Heart right ventricle (tissue), 16 donors: ENCODE measurements around the gene PPP1R3C. TPM values are rescaled to one million over a fixed set of nuclear protein-coding genes. Genes with fewer than 3 reads are reported as not detected.

Source experiments
- ATAC-seq, 8 donors: fragments of 200-7000 bp; cut with Tn5 transposase; one replicate each; pipeline ENCODE4 v1.9.1; 2020; ENCODE audit warnings: mild to moderate bottlenecking in 8 of 8, moderate library complexity in 8 of 8, moderate number of reproducible peaks in 1 of 8
- DNase-seq, 2 donors: peaks; one replicate each; pipeline ENCODE4 v3.0.0-alpha.2; 2020
- H3K27ac ChIP-seq, 10 donors: fragments of 200-600 bp; sonication (generic) in 2 of 10; one replicate each; pipeline versions ENCODE4 v1.5.0 to v1.8.0; 2020 to 2022; ENCODE audit warnings: mild to moderate bottlenecking in 3 of 10
- H3K27me3 ChIP-seq, 7 donors: fragments of 200-600 bp; one replicate each; pipeline ENCODE4 v1.8.0; 2021 to 2022; ENCODE audit warnings: mild to moderate bottlenecking in 2 of 7
- H3K36me3 ChIP-seq, 9 donors: fragments of 200-600 bp; sonication (generic) in 1 of 9; one replicate each; pipeline versions ENCODE4 v1.5.0 to v1.8.0; 2020 to 2022; ENCODE audit warnings: mild to moderate bottlenecking in 2 of 9
- H3K4me1 ChIP-seq, 9 donors: fragments of 200-600 bp; sonication (generic) in 1 of 9; one replicate each; pipeline versions ENCODE4 v1.5.0 to v1.8.0; 2020 to 2022; ENCODE audit warnings: mild to moderate bottlenecking in 4 of 9
- H3K4me3 ChIP-seq, 10 donors: fragments of 200-600 bp; sonication (generic) in 2 of 10; one replicate each; pipeline versions ENCODE4 v1.5.0 to v1.8.0; 2020 to 2022; ENCODE audit warnings: mild to moderate bottlenecking in 7 of 10, moderate library complexity in 2 of 10
- H3K9me3 ChIP-seq, 11 donors: fragments of 200-600 bp in 10 of 11; sonication (generic) in 2 of 11; one replicate each; pipeline versions ENCODE4 v1.5.0 to v1.8.0; 2013 to 2022; ENCODE audit warnings: mild to moderate bottlenecking in 2 of 11, control low read depth in 1 of 11, moderate library complexity in 1 of 11
- WGBS, 2 donors: extraction: QIAGEN DNeasy Blood & Tissue Kit; methylation state at CpG; one replicate each; pipeline ENCODE4 v1.1.7; 2013; ENCODE audit warnings: inconsistent platforms in 1 of 2; 5-methylcytosine and 5-hydroxymethylcytosine counted together
- intact Hi-C, 10 donors: fragments of 100-400 bp; cut with DNase I; formaldehyde crosslinking; loops; one replicate each; pipeline versions ENCODE4 v1.11.1 to v1.14.2; 2022
- polyA plus RNA-seq, 2 donors: library from polyadenylated mRNA; stranded (reverse); fragments of 200-250 nt; gene quantifications; one replicate each; pipeline ENCODE4 v1.2.3, GENCODE V29; 2013
- total RNA-seq, 10 donors: library from RNA; stranded (reverse); fragmentation: NEBNext Ultra II Directional in 3 of 10; extraction: Animal tissue kit (Norgen Biotek cat#: 25700) in 3 of 10; gene quantifications; one replicate each; pipeline versions ENCODE4 v1.2.1 to v1.2.4, GENCODE V29; 2021 to 2023
- TF ChIP-seq, protein P1 (sequence below), 9 donors: fragments of 200-600 bp; sonication (generic) in 2 of 9; IDR thresholded peaks; one replicate each; pipeline versions ENCODE4 v1.5.0 to v1.8.0; 2021 to 2022; ENCODE audit warnings: antibody characterized with exemption in 9 of 9, mild to moderate bottlenecking in 5 of 9, moderate library complexity in 1 of 9
- donor health status: Arrhythmogenic right ventricular cardiomyopathy.
- donor health status: ischemic (EF 13 %, LVEDD 7.1; RV severe dilation, severe dysfunction).
- donor health status: healthy with polysubstance abuse.
- donor health status: DM: no; HTN: yes; CAD: no.
- donor health status: DM: no; HTN: no; CAD: no.
- donor health status: ischemic (EF 25% LVEDD 6.9; RV normal size, moderate dysfunction).
- donor health status: ischemic (EF 25% LVEDD 5.7; RV mildly dilated, moderate dysfunction).
- donor health status: healthy.
- donor health status: DM: yes; HTN: yes; CAD: no.
- donor health status: Ischemic cardiomyopathy.
- donor health status: ischemic (EF 35%, LVEDD 5.7; RV mildly dilated, moderate dysfunction).
- donor health status: nonischemic (EF 11% LVEDD 7.7; RV severe dilation, severe dysfunction).
- donor health status: DM: yes; HTN: yes; CAD: no.
- donor health status: PGD.
- donor health status: ischemic (EF 29% LVEDD 5.4; RV normal size, mild dysfunction).
- donor health status: nonischemic (EF 23%, LVEDD 6.1; RV moderate dilation, normal function).

PPP1R3C gene
- total and polyA plus RNA-seq, 12 donors, result 27.5 to 315 (median 169) TPM

DNA sequence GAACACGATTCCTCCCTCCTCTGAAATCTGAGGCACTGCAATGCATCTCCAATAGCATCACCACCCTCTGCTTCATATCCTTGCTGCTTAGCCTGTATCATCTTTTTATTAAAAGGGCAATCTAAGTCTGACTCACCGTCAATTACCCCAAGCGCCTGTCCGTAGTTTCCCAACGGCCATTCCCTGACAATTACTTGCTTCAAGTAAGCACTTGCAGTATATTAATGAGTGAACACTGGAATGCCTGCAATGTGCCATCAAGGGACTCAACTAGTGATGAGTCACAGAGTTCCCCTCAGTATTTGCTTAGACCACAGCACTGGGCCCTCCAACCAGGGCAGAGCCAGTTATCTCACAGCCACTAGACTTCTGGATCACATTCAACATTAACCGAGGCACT lies 19.5 kb upstream of the PPP1R3C start:
- 37 to 51% methylated on average over 6 of the region's 6 CpGs for WGBS, 2 donors
- intact Hi-C loops, result no loop called here
- H3K27me3 ChIP-seq, result no peaks in the 10 kb centered on the region
- H3K9me3 ChIP-seq, result no peaks in the 10 kb centered on the region
- H3K27ac ChIP-seq, result no peak overlapping the region
- no peaks in the 10 kb centered on the region for H3K36me3 ChIP-seq
- DNase-seq (no peak), ATAC-seq (peak in 7 of 8 donors; percentile 17 to 98 (median 77))
- no peak overlapping the region for H3K4me3 ChIP-seq
- peaks cover 0 to 12% (median 0%) of the 10 kb centered on the region in 9 donors for H3K4me1 ChIP-seq
- TF ChIP-seq, protein P1, sequence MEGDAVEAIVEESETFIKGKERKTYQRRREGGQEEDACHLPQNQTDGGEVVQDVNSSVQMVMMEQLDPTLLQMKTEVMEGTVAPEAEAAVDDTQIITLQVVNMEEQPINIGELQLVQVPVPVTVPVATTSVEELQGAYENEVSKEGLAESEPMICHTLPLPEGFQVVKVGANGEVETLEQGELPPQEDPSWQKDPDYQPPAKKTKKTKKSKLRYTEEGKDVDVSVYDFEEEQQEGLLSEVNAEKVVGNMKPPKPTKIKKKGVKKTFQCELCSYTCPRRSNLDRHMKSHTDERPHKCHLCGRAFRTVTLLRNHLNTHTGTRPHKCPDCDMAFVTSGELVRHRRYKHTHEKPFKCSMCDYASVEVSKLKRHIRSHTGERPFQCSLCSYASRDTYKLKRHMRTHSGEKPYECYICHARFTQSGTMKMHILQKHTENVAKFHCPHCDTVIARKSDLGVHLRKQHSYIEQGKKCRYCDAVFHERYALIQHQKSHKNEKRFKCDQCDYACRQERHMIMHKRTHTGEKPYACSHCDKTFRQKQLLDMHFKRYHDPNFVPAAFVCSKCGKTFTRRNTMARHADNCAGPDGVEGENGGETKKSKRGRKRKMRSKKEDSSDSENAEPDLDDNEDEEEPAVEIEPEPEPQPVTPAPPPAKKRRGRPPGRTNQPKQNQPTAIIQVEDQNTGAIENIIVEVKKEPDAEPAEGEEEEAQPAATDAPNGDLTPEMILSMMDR (IDR thresholded peaks at IDR 0.05), result no peak

DNA sequence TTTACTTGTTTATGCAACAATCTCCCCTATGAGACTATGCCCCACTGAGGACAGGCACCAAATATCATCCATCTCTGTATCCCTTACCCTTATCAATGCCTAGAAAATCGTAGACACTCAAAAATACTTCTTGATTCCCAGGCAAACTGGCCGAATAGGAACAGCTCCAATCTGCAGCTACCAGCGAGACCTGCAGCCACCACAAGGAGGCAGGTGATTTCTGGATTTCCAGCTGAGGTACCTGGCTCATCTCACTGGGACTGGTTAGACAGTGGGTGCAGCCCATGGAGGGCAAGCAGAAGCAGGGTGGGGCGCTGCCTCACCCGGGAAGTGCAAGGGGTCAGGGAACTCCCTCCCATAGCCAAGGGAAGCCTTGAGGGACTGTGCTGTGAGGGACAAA lies 10.8 kb upstream of the PPP1R3C start:
- Histone ChIP-seq H3K4me1 (no peaks in the 10 kb centered on the region), H3K9me3 (no peaks in the 10 kb centered on the region), H3K4me3 (no peak overlapping the region), H3K27me3 (peaks cover 0 to 6% (median 3%) of the 10 kb centered on the region in 7 donors), H3K36me3 (no peaks in the 10 kb centered on the region), H3K27ac (no peak overlapping the region)
- intact Hi-C loops, result loop anchor here in 1 of 10 donors (10.0 kb wide), 2 partner anchors 259 to 349 kb away; no protein-coding TSS in a partner anchor
- TF ChIP-seq, protein P1 (IDR thresholded peaks at IDR 0.05), result peak in 4 of 9 donors; percentile 9 to 27 (median 20)
- no peak for DNase-seq
- ATAC-seq, result no peak
- WGBS, 2 donors, result 70 to 71% methylated on average over 5 of the region's 5 CpGs

DNA sequence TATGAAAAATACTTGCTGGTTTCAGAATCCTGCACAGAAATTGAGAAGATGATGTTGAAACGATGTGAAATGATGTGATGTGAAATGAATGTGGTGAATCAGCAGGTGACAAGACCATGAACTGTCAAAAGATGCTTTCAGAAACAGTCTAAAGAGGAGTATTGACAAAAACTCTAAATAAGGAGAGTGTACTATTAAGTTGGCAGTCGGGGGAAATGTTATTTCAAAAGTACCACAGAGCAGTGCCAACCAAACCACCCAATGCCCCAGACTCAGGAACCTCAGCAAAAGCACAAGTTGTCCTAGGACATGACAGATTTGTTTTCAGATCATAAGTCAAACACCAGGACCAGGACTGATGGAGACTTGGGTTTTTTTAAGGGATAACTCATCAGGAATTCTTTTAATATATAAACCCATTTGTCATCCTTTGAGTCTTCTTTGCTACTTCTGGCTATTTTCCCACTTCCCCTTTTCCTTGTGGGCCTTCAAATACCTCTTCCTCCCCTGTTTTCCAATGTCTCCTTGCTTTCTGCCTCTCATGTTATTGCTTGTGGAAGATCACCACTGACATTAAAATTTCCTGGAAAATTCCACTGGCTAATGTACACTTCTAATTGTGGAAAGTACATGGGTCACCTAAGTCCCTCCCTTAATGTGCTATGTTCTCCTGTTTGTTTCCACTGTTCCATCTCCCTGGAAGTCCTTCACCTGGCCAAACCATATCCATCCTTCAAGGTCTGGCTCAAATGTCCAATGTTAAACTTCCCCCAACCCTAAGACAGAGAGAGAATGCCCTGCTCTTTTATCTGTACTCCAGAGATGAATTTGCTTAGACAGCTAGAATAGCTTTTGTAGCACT lies 10.2 kb upstream of the PPP1R3C start:
- Histone ChIP-seq H3K4me3 (no peak overlapping the region), H3K4me1 (no peaks in the 10 kb centered on the region), H3K27me3 (peaks cover 0 to 6% (median 3%) of the 10 kb centered on the region in 7 donors), H3K9me3 (no peaks in the 10 kb centered on the region), H3K27ac (no peak overlapping the region), H3K36me3 (no peaks in the 10 kb centered on the region)
- 78 to 81% methylated on average over 2 of the region's 2 CpGs for WGBS, 2 donors
- ATAC-seq (no peak), DNase-seq (no peak)
- TF ChIP-seq, protein P1 (IDR thresholded peaks at IDR 0.05), result no peak
- intact Hi-C loops, result loop anchor here in 1 of 10 donors (10.0 kb wide), 2 partner anchors 258 to 348 kb away; no protein-coding TSS in a partner anchor

DNA sequence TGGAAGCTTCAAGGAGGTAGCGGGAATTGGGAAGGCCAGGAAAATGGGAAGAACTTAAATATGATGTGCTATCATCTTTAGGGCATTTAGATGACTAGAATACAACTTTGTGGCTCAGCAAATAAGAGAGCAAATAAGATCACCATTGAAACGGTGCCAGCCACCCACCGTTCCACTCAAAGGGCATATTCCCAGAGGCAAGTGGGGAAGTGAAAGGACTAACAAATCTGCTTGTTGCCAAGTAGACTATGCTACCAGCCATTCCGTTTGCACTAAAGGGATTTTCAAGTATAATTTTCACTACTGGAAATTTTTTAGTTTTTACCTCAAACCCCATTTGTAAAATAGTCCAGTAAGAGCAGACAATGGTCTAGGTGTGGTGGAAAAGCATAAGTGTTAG lies 4.0 kb upstream of the PPP1R3C start:
- H3K4me3 ChIP-seq, result no peak overlapping the region
- DNase-seq (no peak), ATAC-seq (no peak)
- H3K27ac ChIP-seq, result no peak overlapping the region
- WGBS, 2 donors, result 71 to 76% methylated on average over 4 of the region's 4 CpGs
- no peaks in the 10 kb centered on the region for H3K9me3 ChIP-seq
- TF ChIP-seq, protein P1 (IDR thresholded peaks at IDR 0.05), result no peak
- H3K27me3 ChIP-seq, result peaks cover 0 to 31% (median 0%) of the 10 kb centered on the region in 7 donors
- no peaks in the 10 kb centered on the region for H3K36me3 ChIP-seq
- intact Hi-C loops, result loop anchor here in 9 of 10 donors (2.0 to 10.0 kb wide), 10 partner anchors 55 to 342 kb away; partner anchors contain the start of gene BTAF1 (in 1 of the 9)
- peaks cover 0 to 22% (median 11%) of the 10 kb centered on the region in 9 donors for H3K4me1 ChIP-seq
